Gastrocnemius medialis (tissue), 4 donors: ENCODE results near the gene VAPB.

Source experiments
- CTCF ChIP-seq, 5 experiments: fragments of 450-650 bp in 3 of 5; fragments of 200-600 bp in 2 of 5; sonication (generic) in 2 of 5; IDR thresholded peaks in 4 of 5; conservative IDR thresholded peaks in 1 of 5; 1 replicate in 4 of 5; 2 replicates in 1 of 5; pipeline ENCODE4 v1.5.1; 2016 to 2019; ENCODE audit warnings: antibody characterized with exemption in 5 of 5, mild to moderate bottlenecking in 3 of 5, moderate library complexity in 3 of 5
- POLR2A ChIP-seq, 2 donors: fragments of 450-650 bp; IDR thresholded peaks; one replicate each; pipeline ENCODE4 v1.6.1; 2017; ENCODE audit warnings: antibody characterized with exemption in 2 of 2, mild to moderate bottlenecking in 2 of 2, moderate library complexity in 2 of 2

- TF ChIP-seq CTCF (IDR thresholded peaks at IDR 0.05 in 4 of 5, conservative IDR thresholded peaks at IDR 0.05 in 1 of 5) (no peak), POLR2A (IDR thresholded peaks at IDR 0.05) (no peak)
Observed at GRCh38 chr20:58449681-58450221, 60.7 kb downstream of the VAPB start.
